ENCODE measurements around the gene MAP3K14.
A peak's percentile ranks its signal among the peaks of the same experiment; 100 is the strongest.
"Not testable (repeated sequence)": the region's sequence is repeated elsewhere in the genome, so short reads cannot be mapped to it uniquely, and the experiment has no call there.

MAP3K14 gene
- 61.9 to 79.2 reads per million in 2 donors for total RNA-seq

DNA sequence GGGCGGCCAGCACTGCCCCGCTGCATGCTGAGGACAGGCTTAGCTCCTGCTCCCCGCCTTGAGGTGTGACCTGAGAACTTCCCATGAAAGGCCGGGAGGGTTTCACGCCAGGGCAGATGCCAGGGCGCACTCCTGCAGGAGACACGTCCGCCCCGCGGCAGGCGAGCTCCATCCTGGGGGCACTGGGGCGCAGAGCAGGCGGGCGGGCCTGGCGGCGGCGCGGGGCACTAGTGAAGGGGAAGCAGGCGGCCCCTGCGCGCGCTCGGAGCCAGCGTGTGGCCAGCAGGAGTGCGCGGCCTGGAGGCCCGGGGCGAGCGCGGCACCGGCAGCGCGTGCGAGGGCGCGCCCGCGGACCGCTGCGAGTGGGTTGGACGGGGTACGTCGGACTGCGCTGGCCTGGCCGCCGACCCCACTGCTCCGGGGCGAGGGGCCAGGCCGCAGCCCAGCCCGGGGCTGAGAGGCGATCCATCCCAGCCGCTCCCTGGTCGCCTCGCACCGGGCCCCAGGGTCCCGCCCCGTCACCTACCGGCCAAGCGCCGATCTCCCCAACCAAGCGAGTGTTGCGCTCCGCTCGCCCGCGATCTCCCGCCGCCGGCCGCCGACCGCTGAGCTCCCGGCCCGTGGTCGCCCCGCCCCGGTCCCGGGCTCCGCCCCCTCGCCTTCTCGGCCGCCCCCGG, at the start of gene MAP3K14:
Gene MAP3K14 (minus strand): TSS at position 587 of the 677 bp plus-strand sequence. CDS start 26,275 bp downstream, outside the sequence.
- DNase-seq, result peak; percentile 56

DNA sequence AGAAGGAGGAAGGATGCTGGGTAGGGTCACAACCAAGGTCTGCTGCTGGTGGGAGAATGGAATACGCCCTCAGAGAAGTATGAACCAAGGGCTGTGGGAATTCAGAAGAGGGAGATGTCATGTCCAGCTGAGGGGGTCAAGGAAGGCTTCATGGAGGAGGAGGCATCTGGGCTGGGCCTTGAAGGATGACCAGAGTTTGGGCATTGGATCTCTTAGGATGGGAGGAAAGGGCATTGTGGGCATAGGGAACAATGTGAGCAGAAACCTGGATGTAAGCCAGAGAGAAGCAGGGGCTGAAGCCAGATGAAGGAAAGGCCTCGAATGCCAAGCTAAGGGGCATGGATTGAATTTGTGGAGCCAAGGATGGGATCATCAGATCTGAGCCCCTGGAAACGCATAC, 49.2 kb upstream of the MAP3K14 start:
- no peak for DNase-seq

DNA sequence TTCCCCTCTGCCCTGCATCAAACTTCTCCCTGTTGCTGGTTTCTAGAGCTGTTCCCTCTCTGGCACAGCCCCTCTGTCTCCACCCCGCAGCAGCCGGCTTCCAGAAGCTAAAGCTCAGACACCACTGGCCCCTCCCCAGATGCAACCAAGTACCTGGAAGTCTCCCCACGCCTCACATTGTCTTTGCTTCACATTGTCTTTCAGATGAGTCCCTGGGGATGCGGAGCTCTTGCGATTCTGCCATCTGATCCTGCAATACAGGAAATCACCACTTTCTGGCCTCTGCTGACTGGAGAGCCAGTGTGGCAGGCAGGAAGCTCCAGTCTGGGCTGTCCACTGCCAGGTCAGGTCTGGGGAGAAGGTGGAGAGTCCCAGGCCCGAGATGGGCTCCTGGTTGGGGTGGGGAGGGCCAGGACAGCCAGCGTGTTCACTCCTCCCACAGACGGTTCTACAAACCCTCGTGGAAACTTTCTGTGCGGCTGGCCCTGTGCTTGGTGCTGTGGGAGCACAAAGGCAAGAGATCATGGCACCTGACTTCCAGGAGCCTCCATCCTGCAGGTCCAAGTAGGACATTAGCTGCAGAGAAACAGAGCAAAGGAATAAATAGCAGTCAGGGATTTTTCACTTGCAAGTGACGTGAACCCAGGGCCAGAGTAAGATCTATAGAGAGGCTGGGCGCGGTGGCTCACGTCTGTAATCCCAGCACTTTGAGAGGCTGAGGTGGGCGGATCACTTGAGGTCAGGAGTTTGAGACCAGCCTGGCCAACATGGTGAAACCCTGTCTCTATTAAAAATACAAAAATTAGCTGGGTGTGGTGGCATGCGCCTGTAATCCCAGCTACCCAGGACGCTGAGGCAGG, 47.9 kb upstream of the MAP3K14 start:
- DNase-seq, result no peak

DNA sequence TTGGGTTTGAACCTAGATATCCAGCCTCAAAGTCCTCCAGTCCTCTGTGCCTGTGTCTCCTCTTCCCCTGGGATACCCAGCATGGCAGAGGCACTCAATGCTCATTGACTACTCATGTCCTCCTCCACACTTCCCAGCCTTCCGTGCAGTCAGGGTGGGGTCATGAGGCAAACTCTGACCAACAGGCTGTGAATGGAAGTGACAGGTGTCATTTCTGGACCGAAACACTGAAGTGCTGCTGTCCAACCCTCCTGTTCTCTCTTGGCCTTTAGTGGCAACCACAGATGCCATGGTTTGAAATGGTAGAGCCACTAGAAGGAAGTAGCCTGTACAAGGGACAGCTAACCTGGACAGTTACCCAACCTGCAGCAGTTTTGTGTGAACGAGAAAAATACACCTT, 46.7 kb upstream of the MAP3K14 start:
- no peak for DNase-seq

DNA sequence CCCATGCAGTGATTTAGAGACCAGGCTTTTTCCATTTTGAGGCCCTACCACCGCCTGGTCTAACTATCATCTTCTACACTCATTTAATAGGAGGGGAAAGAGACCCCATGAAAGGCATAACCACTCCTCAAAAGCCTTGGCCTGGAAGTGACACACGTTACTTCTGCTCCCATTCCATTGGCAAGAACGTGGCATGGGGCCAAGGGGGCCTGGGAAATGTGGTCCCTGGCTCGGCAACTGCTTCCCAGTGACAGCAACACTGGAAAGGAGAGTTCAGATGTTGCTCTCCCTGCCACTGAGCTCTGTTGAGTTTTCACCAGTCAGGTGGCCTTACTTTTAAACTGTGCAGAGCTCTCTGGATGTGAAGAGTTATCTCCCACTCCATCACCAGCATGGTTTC, 45.2 kb upstream of the MAP3K14 start:
- DNase-seq, result no peak

DNA sequence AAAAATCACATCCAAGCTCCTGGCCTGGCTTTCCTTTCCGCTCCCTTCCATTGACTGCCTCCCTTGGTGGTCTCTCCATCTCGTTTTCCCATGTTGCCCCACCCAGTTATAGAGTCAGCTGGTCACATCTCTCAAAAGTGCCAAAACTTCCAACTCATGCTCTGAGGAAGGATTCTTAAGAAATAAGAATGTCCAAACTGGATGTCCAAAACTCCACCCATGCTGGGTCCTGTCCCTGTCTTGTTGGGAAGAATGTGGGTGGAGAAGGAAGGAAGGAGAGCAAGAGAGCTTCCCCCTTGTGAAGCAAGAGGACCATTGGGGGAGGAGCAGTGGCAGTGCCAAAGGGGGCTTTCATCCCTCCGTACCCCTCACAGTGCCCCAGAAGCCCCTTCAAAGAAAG, 44.6 kb upstream of the MAP3K14 start:
- no peak for DNase-seq

DNA sequence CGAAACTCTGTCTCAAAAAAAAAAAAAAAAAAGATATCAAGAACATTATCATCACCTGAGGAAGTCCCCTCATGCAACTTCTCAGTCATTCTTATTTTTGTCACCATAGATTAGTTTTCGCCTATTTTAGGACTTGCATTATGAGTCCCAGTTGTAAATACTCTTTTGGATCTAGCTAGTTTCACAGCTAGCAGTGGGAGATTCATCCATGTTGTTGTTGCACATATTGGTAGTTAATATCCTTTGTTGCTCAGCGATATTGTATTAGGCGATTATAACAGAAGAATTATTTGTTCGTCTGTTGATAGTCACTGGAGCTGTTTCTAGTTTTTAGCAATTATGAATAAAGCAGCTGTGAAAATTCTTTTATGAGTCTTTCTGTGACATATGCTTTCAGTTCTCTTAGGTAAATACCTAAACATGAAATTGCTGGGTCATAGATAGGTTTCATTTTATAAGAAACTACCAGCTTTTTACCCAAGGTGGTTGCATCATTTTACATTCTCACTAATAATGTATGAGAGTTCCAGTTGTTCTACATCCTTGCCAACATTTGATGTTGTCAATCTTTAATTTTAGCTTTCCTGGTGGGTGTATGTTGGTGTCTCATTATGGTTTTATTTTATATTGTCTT, 40.7 kb upstream of the MAP3K14 start:
- DNase-seq, result no peak

DNA sequence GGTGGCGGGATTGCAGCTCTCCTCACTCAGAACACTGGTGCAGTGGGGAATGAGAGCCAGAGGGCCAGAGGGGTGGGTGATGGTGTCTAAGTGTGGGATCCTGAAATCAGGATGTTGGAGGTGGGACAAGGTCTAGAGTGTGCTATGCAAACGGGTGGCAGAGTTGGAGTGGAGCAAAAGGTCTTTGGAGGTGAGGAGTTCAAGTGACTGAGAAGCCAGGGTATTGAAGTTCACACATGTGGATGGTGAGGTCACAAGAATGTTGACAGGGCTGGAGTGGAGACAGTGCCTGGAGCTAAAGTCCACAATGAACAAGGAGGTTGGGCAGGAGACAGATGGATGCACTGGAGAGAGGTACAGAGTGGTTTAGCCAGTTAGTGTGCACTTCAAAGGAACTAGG, 38.3 kb upstream of the MAP3K14 start:
- no peak for DNase-seq

DNA sequence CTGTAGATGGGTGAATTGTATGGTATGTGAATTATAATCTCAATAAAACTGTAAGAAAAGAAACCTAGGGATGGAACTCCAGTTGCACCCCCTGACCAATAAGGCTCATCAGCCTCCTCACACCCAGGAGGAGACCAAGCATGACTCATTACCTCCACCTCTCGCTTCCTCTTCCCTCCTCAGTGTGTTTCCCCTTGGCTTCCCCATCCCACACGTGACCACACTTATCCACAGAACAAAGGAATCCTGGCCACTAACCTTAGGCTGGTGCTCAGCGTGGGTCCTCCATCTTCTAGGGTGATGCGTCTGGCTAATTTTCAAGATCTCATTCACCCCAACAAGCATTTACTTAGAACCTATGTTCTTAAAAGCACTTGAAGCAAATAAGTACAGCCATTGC, 36.2 kb upstream of the MAP3K14 start:
- DNase-seq, result no peak

DNA sequence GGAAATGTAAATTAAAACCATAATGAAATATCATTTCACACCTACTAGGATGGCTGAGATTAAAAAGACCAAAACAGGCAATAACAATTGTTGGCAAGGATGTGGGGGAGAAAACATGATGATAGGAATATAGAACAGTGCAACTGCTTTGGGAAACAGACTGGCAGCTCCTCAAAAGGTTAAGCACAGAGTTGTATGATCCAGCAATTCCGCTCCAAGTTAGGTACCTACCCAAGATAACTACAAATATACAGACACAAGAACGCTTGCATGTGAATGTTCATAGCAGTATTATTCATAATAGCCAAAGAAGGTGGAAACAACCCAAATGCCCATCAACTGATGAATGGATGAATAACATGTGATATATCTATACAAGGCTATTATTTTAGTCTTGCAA, 35.0 kb upstream of the MAP3K14 start:
- no peak for DNase-seq

DNA sequence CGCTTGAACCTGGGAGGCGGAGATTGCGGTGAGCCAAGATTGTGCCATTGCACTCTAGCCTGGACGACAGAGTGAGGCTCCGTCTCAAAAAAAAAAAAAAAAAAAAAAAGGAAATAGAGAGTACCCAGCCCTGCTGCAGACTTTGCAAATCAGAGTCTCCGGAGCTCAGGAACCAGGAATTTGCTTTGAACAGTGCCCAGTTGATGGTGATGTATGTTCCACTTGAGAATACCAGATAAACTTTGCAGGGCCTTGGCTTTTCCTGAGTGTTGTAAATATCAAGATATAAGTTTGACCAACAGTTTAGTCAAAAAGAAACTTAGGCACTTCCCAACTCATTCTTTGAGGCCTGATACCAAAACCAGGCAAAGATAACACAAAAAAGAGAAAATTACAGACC, 30.6 kb upstream of the MAP3K14 start:
- DNase-seq, result no peak

DNA sequence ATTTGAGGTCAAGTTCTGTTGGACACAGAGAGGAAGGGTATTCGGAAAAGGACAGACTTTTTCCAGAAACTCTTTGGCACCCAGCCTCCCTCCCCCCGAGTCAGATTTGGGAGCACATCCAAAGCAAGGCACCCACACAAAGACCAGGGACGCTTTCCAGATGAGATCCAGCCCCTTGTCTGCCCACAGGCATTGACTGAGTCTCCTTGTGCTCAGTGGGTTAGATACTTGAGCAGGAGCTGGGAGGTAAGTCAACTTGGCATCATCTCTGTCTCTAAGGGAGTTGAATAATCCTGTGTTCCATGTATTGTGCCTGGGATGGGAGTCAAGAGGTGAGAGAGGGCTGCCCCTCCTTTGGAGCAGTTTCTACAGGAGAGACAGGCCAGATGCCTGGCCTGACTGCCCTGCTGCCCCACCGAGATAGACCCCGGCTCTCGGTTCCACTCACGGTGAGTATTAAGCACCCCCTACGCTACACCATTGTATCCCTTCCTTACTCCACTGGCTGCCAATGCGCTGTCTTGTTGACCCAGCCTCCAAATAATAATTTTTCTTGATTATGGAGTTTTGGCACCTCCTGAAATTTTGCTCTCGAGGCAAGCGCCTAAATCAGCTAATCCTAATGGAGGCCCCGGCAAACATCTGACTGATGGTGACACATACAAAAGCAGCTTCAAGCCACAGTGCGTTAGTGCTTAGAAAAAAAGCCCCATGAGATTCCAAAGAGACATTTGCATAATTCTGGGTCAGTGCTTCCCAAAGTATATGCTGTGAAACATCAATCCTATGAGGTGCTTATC, 29.6 kb upstream of the MAP3K14 start:
- no peak for DNase-seq

DNA sequence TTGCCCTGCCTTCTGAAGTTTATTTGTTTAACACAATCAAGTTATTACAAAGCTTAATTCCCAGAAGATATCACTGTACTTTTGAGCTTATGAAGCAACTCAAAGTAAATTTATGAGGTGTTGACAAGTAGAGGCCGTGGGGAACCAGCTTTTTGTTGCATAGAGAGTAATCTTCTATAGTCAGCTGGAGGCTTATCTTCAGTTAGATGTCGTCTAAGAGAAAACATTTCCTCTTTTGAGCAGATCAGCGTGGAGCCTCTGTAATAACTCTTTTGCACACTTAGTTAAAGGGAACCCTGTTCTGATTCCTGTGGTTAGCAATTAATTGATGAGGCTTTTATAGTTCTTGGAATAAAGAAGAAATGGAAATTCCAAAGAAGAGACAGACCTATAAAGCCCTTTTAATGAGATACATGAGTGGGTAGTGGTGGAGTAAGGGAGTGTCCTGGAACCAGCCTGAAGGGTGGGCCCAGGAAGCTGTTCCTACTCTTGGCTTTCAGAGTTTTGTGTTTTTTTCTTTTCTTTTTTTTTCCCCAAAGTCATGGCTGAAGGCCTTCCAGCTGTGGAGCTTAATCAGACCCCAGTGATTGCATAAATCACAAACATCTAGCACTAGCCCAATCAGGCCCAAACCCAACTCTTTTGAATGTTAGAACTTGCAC, 28.9 kb upstream of the MAP3K14 start:
- no peak for DNase-seq

DNA sequence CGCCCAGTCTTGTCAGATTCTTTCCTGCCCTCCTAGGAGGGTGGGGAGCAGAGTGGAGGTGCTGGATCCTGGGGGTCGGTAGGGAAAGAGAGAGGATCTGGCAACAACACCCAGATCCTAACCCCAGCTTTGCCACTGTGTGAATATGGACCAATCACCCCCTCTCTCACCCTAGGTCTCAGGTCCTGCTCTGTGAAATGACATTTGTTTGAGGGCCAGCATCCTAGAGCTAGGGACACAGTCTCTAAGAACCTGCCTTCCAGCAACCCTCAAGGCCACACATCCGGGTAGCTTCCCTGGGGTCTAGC, 28.4 kb upstream of the MAP3K14 start:
- DNase-seq, result no peak

DNA sequence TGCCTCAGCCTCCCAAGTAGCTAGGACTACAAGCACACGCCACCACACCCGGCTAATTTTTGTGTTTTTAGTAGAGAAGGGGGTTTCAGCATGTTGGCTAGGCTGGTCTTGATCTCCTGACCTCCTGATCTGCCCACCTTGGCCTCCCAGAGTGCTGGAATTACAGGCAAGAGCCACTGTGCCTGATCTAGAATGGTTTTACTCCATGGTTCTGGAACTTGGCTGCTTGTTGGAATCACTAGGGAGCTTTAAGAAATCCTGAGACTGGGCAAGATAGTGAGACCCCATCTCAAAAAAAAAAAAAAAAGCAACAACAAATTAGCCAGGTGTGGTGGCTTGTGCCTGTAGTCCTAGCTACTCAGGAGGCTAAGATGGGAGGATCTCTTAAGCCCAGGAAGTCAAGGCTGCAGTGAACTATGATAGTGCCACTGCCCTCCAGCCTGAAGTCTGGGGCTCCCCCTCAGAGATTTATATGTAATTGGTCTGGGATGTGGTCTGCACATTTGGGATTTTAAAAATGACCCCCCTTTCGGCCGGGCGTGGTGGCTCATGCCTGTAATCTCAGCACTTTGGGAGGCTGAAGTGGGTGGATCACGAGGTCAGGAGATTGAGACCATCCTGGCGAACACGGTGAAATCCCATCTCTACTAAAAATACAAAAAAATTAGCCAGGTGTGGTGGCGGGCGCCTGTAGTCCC, 27.3 kb upstream of the MAP3K14 start:
- not testable (repeated sequence) for DNase-seq

DNA sequence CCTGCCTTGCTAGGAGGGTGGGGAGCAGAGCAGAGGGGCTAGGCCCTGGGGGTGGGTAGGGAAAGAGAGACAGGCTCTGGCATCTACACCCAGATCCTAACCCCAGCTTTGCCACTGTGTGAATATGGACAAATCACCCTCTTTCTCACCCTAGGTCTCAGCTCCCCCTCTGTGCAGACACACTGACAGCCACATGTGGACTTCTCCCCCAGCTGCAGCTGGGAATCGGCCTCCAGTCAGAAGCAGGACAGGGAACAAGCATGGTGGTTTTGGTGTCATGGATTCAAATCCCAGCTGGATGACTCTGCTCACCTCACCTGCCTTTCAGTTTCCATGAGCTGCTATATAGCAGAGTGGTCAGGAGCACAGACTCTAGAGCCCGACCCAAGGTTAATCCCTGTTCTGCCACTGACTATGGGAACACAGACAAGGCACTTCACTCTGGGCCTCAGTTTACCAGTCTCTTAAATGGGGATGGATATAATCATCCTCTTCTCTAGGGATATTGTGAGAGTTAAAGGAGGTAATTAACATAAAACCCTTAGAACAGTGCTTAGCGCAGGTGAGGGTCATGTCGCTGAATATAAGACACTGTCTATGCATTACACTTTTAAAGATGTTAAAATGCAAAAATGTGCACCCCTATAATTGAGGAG, 26.2 kb upstream of the MAP3K14 start:
- DNase-seq, result no peak

DNA sequence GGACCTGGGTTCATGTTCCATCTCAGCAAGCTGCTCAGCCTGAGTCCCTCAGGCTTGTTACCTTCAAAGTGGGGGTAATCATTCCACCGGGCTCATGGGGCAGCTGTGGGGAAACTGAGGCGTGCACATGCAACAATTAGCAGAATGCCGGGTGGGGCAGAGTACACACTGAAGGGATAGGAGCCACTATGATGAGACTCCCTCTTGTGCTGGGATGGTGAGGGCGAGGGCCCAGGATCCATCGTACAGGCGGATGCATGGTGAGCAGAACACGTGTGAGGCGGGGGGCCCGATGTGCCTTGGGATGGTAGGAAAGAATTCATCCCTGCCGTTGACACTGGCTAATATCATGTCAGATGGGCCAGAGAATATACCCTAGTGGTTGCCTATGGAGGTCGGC, 25.5 kb upstream of the MAP3K14 start:
- DNase-seq, result no peak

DNA sequence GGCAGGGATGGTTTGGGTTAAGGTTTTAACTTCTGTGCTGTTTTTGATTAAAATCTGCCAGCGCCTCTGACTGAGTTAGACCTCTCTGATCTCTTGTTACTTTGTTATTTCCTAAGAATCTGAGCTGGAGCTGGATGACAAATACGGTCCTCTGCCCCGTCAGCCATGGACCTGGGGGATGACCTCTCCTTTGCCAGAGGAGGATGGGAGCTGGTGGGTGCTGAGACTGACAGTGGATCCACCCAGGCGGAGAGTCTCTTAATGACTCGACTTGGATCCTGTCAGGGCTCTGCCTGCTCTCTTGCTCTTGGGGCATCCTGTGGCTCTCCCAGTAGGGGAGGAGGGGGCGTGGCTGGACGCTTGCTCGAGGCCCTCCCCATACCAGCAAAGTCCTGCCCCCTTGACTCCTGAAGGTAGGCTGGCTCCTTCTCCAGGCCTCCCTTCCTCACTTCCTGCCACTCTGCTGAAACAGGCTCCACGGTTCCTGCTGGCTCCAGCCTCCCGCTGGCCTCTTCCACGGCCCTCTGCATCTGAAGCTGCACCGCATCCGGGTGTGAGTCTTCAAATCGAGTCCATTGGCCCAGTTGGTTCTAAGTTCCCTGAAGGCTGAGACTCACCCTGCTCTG, 24.8 kb upstream of the MAP3K14 start:
- no peak for DNase-seq

DNA sequence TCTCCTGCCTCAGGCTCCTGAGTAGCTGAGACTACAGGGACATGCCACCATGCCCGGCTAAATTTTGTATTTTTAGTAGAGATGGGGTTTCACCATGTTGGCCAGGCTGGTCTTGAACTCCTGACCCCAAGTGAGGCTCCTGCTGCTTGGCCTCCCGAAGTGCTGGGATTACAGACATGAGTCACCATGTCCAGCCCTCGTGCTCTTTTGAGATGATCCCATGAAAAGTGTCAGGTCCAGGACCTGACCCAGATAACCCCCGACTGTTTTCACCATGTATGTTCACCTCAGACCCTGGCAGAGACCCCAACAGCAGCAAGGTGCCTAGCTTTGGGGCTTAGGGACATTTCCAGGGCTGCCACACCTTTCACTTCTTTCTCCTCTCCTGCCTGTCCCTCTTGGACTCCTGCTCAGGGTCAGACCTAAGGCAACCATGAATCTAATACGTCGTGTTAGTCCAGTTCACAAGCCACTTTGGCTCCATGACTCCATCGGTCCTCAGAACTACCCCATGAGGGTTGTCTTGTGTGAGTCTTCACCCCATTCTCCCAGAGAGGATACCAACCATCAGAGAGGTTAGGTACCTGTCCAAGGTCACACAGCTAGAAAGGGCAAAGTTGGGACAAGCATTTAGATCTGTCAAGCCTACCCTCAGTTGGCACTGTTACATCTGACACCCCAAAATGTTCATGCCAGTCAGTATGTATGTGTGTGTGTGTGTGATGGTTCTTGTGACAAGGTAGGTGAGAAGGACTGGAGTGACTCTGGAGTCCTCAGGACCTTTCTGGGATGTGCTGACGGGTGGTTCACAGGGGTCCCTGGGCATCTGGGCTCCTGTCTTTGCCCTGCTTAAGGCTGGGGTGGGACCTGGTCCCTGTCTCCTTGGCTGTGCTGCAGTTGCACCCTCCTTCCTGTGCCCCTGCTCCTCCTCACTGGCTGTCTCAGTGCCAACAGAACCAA, 23.1 kb upstream of the MAP3K14 start:
- no peak for DNase-seq

All from T-helper 9 cell (primary cell).